GM12865 (cell line): ENCODE data around the gene DNAH11.

Experiments used
- DNase-seq: peaks from one replicate; pipeline ENCODE4 v3.0.0; 2010; ENCODE audit warnings: low read depth
- H3K4me3 ChIP-seq: 2 replicates; pipeline ENCODE4 v1.5.1; 2011; ENCODE audit warnings: mild to moderate bottlenecking, low read depth, low read length, control low read depth
- TF ChIP-seq, protein P1 (sequence below): IDR thresholded peaks from 2 replicates; pipeline ENCODE4 v1.5.1; 2011; ENCODE audit warnings: low read length, control low read depth, low read depth, inconsistent platforms; ENCODE audit not compliant: insufficient read depth; ENCODE audit errors: missing control alignments

The DNAH11 gene

GRCh38 chr7:21747806-21748205 lies 205.0 kb downstream of the DNAH11 start:
- no peak for DNase-seq
- TF ChIP-seq, protein P1, sequence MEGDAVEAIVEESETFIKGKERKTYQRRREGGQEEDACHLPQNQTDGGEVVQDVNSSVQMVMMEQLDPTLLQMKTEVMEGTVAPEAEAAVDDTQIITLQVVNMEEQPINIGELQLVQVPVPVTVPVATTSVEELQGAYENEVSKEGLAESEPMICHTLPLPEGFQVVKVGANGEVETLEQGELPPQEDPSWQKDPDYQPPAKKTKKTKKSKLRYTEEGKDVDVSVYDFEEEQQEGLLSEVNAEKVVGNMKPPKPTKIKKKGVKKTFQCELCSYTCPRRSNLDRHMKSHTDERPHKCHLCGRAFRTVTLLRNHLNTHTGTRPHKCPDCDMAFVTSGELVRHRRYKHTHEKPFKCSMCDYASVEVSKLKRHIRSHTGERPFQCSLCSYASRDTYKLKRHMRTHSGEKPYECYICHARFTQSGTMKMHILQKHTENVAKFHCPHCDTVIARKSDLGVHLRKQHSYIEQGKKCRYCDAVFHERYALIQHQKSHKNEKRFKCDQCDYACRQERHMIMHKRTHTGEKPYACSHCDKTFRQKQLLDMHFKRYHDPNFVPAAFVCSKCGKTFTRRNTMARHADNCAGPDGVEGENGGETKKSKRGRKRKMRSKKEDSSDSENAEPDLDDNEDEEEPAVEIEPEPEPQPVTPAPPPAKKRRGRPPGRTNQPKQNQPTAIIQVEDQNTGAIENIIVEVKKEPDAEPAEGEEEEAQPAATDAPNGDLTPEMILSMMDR = no peak
- H3K4me3 ChIP-seq = no peak overlapping the region

DNA sequence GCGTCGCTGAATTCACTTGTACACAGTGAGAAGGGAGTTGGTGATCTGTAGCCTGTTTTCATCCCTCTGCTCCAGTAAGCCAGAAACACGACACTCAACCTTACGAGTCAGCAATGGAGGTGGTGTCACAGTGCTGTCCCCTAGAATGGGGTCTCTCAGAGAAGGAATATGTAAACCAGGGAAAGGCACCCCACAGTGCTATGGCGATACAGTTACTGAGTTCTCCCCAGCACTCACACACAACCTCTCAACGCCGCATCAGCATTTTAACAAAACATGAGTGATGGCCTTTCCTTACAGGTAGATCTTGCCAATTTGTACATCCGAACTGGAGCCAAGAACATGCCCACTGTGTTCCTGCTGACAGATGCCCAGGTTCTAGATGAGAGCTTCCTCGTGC lies 206.5 kb downstream of the DNAH11 start:
- DNase-seq = no peak
- TF ChIP-seq, protein P1 = no peak
- H3K4me3 ChIP-seq = no peak overlapping the region

DNA sequence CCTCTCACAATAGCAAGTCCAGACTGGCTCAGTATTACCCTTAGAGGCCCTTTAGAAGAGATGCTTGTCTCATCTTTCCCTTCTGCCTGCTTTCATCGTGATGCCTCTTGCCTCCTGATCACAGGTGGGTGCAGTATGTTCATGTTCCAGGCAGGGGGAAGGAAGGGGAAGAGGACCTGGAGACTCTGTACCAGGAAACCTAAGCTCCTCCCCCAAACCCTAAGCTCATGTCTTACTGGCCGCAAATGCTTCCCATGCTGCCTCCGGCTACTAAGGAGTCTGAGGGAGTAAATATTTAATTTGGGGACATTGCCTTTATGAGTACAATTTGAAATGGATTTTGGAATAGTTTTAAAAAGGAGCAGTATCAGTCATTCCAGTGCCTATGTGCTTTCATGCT lies 210.2 kb downstream of the DNAH11 start:
- TF ChIP-seq, protein P1 = no peak
- no peak overlapping the region for H3K4me3 ChIP-seq
- DNase-seq = no peak

DNA sequence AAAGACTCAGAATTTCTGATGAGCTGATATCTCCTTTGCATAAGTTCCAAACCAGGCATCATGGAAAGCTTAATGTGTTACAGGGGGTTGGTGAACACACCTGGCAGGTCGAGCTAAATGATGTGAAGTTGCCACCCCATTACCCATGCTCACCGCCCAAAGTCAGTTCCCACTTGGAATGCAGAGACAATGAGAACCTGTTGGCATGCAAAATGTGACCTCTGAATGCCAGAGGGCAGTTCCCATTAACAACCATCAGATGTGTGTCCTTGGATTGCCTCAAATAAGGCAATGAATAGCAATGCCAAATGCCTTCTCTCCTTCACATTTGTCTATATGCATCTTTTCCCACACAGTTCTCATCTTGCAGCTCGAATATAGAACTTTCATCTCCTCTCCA lies 212.1 kb downstream of the DNAH11 start:
- TF ChIP-seq, protein P1 = no peak
- H3K4me3 ChIP-seq = no peak overlapping the region
- no peak for DNase-seq

DNA sequence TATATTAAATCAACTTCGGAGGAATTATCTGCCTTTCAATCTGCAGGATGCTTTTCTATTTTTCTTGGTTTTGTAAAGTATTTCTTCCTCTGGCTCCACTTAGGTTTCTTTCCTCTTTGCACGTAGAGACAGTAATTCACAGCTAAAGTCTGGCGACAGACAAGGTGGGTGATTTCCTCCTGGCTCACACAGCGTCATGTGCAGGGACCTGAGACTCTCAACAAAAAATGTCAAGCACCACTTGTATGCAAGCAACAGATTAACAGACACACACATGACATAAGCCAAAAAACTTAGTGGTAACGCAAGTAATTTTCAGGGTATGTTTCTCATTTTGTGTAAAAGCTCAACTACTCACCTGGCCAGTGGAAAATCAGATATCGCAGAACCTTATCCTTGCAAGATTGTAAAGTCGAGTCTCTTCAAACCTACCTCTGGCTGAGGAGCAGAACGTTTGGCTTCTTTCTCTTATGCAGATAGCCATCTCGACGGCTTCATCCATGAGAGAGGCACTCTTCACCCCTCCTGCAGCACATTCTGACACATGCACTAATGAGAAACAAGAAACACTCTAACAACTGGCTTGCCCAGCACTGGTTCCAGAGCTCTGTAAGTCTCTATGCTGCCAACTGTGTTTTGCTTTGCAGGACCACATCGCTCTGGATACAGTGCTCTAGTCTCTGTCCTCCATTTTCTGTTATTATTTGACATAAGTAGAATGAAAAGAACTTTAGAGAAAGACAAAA lies 214.9 kb downstream of the DNAH11 start:
- TF ChIP-seq, protein P1 = no peak
- no peak overlapping the region for H3K4me3 ChIP-seq
- no peak for DNase-seq

DNA sequence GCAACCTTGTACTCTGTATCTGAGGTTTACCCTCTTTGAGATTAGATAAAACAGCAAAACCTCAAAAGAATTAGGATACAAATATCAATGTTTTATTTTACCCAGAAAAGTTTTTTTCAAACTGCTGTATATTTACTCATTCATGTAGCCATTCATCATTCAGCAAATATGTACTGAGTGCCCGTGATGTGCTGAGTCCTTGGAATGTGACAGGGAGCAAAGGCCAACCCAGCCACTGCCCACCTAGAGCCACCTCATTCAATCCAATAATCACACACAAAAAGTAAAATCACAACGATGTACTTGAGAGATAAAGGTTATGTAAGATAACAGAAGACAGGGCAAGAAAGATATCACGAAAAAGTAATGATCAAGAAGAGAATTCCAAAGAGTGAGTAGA lies 215.4 kb downstream of the DNAH11 start:
- no peak overlapping the region for H3K4me3 ChIP-seq
- DNase-seq = no peak
- TF ChIP-seq, protein P1 = no peak

- DNase-seq = no peak
- TF ChIP-seq, protein P1 = no peak
- H3K4me3 ChIP-seq = no peak overlapping the region
Observed at GRCh38 chr7:21762469-21762868, 219.6 kb downstream of the DNAH11 start.
